Nephron (organoid): ENCODE results near the gene CCNL2.
A peak's percentile ranks its signal among the peaks of the same experiment; 100 is the strongest.

ENCODE experiments used
- H3K27ac Mint-ChIP-seq, 3 experiments: 2 replicates each; pipeline ENCODE4 v1.8.0; 2020; ENCODE audit warnings: mixed read lengths in 3 of 3, mild to moderate bottlenecking in 2 of 3, moderate library complexity in 1 of 3
- H3K27me3 Mint-ChIP-seq: 2 replicates; pipeline ENCODE4 v1.8.0; 2021; ENCODE audit warnings: low read depth, mild to moderate bottlenecking, moderate library complexity, mixed read lengths
- H3K36me3 Mint-ChIP-seq: 2 replicates; pipeline ENCODE4 v1.8.0; 2020; ENCODE audit warnings: low read depth, mixed read lengths
- H3K4me1 Mint-ChIP-seq: 2 replicates; pipeline ENCODE4 v1.8.0; 2020; ENCODE audit warnings: mixed read lengths
- H3K4me3 Mint-ChIP-seq, 3 experiments: 2 replicates each; pipeline ENCODE4 v1.8.0; 2020; ENCODE audit warnings: mild to moderate bottlenecking in 3 of 3, mixed read lengths in 3 of 3, moderate library complexity in 2 of 3
- H3K9me3 Mint-ChIP-seq: 2 replicates; pipeline ENCODE4 v1.8.0; 2020; ENCODE audit warnings: mixed read lengths
- CTCF ChIP-seq, 3 experiments: fragments of 200-600 bp; sonication (generic); IDR thresholded peaks; one replicate each; pipeline ENCODE4 v1.5.0; 2021; ENCODE audit warnings: antibody characterized with exemption in 3 of 3; ENCODE audit not compliant: unreplicated experiment in 3 of 3

The CCNL2 gene

GRCh38 chr1:1357871-1358432, 41.2 kb downstream of the CCNL2 start:
- no peak for TF ChIP-seq CTCF (IDR thresholded peaks at IDR 0.05; ENCODE audit: unreplicated experiment in 3 of 3)
- Mint-ChIP-seq H3K36me3 (no peaks in the 10 kb centered on the region), H3K27ac (peak overlapping the region; percentile 100), H3K4me1 (peaks cover 26% of the 10 kb centered on the region), H3K9me3 (no peaks in the 10 kb centered on the region), H3K27me3 (peaks cover 1% of the 10 kb centered on the region), H3K4me3 (peak overlapping the region; percentile 93 to 94 (median 94))

- Mint-ChIP-seq H3K4me3 (peak overlapping the region; percentile 93 to 94 (median 94)), H3K27me3 (peaks cover 11% of the 10 kb centered on the region), H3K4me1 (peaks cover 32% of the 10 kb centered on the region), H3K9me3 (no peaks in the 10 kb centered on the region), H3K36me3 (peaks cover 8% of the 10 kb centered on the region), H3K27ac (peak overlapping the region; percentile 100)
- no peak for TF ChIP-seq CTCF (IDR thresholded peaks at IDR 0.05; ENCODE audit: unreplicated experiment in 3 of 3)
Measured at GRCh38 chr1:1356796-1357401, 42.2 kb downstream of the CCNL2 start.

GRCh38 chr1:1356166-1356795, 42.9 kb downstream of the CCNL2 start:
- peaks cover 11% of the 10 kb centered on the region for H3K27me3 Mint-ChIP-seq
- peaks cover 8% of the 10 kb centered on the region for H3K36me3 Mint-ChIP-seq
- peak overlapping the region in 1 of 3 experiments; percentile 100 for H3K27ac Mint-ChIP-seq
- peaks cover 30% of the 10 kb centered on the region for H3K4me1 Mint-ChIP-seq
- no peaks in the 10 kb centered on the region for H3K9me3 Mint-ChIP-seq
- peak overlapping the region; percentile 93 to 94 (median 94) for H3K4me3 Mint-ChIP-seq
- no peak for TF ChIP-seq CTCF (IDR thresholded peaks at IDR 0.05; ENCODE audit: unreplicated experiment in 3 of 3)

GRCh38 chr1:1355416-1355815, 43.7 kb downstream of the CCNL2 start:
- Mint-ChIP-seq H3K27ac (no peak overlapping the region), H3K9me3 (no peaks in the 10 kb centered on the region), H3K27me3 (peaks cover 11% of the 10 kb centered on the region), H3K36me3 (peaks cover 8% of the 10 kb centered on the region), H3K4me3 (no peak overlapping the region), H3K4me1 (peaks cover 22% of the 10 kb centered on the region)
- TF ChIP-seq CTCF (IDR thresholded peaks at IDR 0.05; ENCODE audit: unreplicated experiment in 3 of 3), result no peak

GRCh38 chr1:1354271-1355247, 44.6 kb downstream of the CCNL2 start:
- Mint-ChIP-seq H3K9me3 (no peaks in the 10 kb centered on the region), H3K4me1 (peaks cover 17% of the 10 kb centered on the region), H3K4me3 (peak overlapping the region; percentile 64 to 77 (median 69)), H3K27me3 (peaks cover 11% of the 10 kb centered on the region), H3K27ac (peak overlapping the region in 2 of 3 experiments; percentile 60 to 77), H3K36me3 (peaks cover 8% of the 10 kb centered on the region)
- no peak for TF ChIP-seq CTCF (IDR thresholded peaks at IDR 0.05; ENCODE audit: unreplicated experiment in 3 of 3)
